ENCODE data around the gene FAM241A.
"Not testable (repeated sequence)": the region's sequence is repeated elsewhere in the genome, so short reads cannot be mapped to it uniquely, and the experiment has no call there.

The FAM241A gene

DNA sequence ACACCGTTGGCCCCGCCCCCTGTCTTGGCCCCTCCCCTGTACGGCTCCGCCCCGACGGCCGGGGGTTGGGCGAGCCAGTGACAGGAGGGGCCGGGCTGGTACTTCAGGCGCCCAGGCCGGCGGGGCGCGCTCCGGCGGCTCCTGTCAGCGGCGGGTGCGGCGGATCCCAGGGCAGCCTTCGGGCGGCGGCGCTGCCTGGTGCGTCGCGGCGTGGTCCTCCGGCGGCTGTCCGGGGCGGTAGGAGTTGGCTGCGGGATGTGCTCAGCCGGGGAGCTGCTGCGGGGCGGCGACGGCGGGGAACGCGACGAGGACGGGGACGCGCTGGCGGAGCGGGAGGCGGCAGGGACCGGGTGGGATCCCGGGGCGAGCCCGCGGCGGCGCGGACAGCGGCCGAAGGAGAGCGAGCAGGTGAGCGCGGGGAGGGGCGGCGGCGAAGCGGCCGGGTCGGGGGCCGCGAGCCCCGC, at the start of gene FAM241A:
TSS of gene FAM241A (plus strand) at position 129 of the 464 bp plus-strand sequence. CDS start at position 256, 127 bp downstream.
- DNase-seq: peak; percentile 78 to 82

- DNase-seq: no peak
These were observed 46.3 kb upstream of the FAM241A start for GRCh38 chr4:112098841-112099530.

DNA sequence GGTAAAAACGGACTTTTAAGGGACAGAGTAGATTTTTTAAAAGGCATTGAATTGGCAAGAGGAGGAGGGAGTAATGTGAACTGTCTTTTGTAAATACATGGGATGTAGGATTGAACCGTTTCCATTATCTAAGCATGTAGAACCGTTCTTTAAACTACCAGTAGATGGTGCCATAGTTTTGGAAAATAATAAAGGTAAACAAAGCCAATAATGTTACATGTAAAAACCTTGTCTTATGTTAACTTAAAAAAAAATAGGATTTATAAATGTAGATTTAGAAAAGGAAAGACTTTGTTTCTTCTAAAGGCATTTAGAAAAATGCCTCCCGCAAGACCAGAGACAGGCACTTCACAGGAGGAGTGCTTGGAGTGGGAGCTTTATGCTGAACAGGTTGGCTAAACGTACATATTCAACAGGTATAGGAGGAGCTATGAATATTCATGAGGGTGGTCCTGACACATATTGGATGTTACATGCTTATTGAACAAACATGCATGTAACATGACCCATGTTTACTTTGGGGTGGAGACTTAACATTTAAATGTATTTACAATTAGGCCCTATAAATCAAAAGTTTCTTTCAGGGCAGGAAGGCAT, 45.5 kb upstream of the FAM241A start:
- peak; percentile 73 to 74 for DNase-seq

GRCh38 chr4:112102875-112103370, 42.3 kb upstream of the FAM241A start:
- no peak for DNase-seq

DNA sequence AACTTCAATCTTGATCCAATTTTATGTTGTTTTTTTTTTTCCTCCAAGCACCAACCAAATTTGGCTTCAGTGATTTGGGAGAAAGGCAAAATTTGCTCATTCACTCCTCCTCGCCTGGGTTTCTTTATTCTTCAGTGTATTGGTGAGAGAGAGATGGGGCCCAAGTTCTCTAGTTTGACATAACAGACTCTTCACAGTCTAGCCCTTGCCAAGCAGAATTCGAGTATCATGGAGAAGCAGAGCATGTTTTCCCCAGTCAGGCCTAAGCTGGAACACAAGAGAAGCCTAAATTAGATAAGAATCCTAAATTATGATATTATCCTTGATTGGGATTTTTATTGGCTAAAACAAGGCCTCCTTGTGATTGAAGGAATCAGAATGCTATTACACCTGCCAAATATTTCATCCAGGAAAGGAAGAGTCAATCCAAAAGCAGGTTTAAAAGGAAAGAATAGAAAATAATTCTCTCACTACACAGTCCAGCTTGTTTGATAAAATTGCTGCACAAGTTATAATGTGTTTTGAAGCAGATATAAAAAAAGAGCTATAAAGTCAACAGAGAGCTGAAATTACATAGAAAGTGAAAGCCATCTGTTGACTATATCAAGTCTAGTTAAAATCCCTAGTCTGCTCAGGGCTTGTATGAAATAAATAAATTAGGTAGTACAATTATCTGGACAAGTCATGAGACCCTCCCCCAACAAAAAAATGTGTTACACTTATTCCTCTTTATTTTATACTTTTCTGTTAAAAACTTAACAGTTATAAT, 39.9 kb upstream of the FAM241A start:
- DNase-seq: no peak

DNA sequence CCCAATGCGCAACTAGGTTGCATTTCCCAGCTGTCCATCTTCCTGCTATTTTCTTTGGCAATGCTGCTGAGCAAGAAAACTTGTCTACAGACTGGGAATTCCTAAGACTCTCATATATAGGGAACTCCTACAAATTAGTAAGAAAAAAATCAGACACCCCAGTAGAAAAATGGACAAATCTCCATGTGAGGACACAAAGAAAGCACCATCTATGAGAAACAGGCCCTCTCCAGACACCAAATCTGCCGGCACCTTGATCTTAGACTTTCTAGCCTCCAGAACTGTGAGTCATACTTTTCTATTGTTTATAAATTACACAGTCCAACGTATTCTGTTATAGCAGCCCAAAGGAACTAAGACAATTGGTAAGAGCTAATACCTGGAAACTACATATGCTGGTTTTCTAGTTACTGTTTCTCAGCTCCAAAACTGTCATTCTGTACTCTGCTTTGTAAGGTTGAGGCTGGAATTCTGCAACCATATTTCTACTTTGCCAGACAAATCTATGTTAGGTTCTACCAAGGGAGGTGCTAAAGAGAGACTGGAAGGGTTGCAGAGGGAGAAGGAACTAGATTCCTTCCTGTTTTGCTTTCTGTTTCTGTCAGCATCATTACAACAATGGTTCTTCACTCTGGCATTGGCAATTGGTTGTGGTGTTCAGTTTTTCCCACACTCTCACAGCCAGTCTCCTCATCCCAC, 35.7 kb upstream of the FAM241A start:
- no peak for DNase-seq

DNA sequence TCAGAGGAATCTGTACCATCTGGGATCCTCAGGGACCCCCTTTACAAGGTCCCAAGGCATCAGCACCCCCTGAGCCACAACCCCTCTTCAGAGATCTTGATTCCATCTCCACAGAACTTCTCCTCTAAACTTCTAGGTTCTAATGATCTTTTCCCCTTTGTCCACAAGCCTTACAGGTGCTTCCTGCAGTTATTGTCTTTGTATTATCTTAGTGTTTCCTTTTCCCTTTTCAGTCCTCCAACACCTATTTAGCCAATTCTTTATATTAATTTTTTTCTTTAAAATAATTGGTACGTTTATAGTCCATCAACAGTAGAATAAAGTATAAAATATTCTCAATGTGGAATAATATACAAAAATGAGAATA, 35.2 kb upstream of the FAM241A start:
- DNase-seq: no peak

DNA sequence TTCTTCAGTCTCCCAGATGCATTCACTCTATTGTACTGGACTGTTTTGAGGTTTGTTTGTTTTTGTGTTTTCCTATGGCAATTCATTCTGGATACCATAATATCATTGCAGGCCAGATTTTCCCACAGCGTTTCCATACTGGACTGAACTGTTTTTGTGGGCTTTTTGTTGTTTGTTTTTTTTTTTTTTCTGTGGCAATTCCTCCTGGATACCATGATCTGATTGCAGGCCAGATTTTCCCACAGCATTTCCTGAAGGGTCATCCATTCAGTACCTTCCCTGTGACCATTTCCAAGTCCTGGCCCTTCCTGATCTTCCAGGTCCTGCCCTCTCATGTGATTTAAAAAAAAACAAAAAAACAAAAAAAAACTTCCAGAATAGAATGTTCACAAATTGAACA, 33.9 kb upstream of the FAM241A start:
- DNase-seq: no peak

- not testable (repeated sequence) for DNase-seq
These were observed 33.2 kb upstream of the FAM241A start for GRCh38 chr4:112112095-112112494.

GRCh38 chr4:112112590-112113170, 32.6 kb upstream of the FAM241A start:
- DNase-seq: no peak

- no peak for DNase-seq
These were observed 31.4 kb upstream of the FAM241A start for GRCh38 chr4:112113864-112114263.

DNA sequence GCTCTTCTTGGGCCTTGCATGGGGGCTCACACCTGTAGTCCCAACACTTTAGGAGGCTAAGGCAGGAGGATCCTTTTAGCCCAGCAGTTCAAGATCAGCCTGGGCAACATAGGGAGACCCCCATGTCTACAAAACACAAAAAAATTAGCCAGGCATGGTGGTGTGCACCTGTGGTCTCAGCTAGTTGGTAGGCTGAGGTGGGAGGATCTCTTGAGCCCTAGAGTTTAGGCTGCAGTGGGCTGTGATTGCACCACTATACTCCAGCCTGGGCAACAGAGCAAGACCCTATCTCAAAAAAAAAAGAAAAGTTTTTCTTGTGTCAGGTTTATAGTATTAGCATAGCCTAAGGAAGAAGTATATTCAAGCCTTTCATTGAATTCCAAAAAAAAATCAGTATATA, 30.8 kb upstream of the FAM241A start:
- no peak for DNase-seq

GRCh38 chr4:112118742-112119352, 26.4 kb upstream of the FAM241A start:
- DNase-seq: no peak

- DNase-seq: no peak
These were observed 25.9 kb upstream of the FAM241A start for GRCh38 chr4:112119353-112119783.

- no peak for DNase-seq
These were observed 25.2 kb upstream of the FAM241A start for GRCh38 chr4:112120021-112120420.

DNA sequence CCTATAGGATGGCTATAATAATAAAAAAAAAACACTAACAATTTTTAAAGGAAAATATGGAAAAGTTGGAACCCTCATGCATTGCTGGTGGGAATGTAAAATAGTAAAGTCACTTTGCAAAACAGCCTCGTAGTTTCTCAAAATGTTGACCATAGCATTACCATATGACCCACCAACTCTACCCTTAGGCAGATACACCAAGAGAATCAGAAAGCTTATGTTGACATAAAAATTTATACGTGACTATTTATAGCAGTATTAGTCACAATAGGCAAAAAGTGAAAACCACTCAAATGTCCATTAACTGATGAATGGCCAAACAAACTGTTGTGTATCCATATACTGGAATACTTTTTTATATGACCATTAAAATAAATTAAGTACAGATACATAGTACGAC, 19.8 kb upstream of the FAM241A start:
- no peak for DNase-seq

DNA sequence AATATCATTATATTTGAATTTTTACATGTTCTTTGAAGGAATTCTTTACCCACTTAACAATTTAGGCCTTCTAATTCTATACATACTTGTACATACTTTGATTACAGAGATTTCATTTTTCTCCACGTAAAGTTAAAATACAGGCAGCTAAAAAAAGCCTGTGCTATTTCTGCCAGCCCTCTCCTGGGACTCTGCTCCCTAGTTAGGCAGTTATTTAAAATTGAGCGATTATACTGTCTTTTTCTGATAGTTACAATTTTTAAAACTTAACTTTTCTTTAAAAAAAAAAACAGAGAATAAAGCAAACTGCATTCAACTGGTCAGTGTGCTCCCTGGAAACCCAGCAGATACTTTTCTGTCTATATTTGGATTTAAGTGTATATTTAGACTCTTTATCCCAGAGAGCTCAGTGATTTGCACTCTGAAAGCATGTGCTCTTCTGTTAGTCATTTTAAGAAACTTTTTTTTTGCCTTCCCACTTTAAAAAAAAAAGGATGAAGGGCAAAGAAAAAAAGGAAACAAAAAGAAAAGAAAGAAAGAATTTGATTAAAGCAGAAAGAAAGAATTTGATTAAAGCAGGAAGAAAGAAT, 18.1 kb upstream of the FAM241A start:
- no peak for DNase-seq

DNA sequence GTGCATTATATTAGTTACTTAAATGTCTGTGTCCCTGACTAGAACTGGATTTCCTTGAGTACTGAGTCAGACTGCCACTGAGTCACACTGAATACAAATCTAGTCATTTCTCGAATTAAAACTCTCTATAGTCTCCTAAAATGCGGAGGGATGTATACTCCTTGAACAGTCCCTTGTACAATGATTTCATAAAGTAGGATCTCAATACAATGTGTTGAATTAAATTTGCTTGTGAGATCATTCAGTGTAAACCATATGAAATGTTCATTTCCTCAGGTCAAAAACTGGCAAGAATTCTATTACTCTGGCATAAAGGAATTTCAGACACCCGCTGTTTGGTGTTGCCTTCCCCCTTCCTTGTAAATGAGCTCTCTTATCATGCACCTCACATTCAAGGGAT, 17.5 kb upstream of the FAM241A start:
- DNase-seq: no peak

DNA sequence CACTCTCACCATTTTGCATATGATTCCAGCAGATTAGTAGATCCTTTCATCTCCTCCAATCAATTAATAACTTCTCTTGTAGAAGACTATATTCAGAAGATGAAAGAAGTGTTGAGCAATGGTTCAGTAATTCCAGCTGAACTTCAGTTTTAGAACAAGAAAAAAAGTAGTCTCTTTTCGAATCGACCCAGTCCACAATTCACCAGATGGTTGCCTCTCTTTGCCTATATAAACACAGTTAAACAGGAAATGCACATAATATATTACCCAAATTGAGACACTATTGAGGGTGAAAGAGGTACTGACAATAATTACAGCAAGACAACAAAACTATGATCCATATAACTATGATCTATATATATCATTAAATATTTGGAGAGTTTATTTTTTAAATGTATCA, 16.8 kb upstream of the FAM241A start:
- DNase-seq: no peak

- DNase-seq: no peak
These were observed 14.3 kb upstream of the FAM241A start for GRCh38 chr4:112130906-112131305.

DNA sequence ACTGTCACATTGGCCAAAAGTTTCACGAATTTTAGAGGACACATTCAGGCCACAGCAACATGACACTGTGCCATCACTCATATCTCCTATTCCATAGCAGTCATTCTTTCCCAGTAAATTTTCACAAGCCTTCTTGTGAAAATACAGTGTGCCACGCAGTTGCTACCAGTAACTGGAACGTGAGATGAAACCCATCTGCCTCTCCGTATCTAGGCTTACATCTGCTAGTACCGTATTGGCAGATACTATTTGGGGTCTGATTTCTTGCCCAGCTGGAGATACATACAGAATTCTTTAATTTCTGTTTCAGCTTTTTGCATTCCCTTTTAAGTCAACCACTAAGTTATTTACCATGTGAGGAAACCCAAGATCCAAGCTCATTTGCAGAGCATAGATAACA, 8.7 kb upstream of the FAM241A start:
- DNase-seq: no peak

DNA sequence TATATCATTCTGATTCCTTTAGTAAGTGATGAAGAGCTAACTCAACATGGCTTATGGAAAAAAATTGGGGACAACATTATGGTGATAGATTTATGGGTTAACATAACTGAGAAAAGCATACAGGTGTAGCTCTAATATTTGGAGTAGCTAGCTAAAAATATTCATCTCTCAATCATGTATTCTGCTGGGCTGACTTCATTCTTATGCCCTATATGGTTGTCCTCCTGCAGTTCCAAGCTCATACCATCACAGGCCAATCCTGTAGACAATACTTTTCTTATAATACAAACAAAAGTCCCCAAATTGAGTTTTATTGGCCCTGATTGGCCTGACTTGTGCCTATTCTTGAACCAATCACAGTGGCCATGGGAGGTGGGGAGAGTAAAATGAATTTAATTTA, 6.7 kb upstream of the FAM241A start:
- no peak for DNase-seq

Measured in Kasumi-1 (cell line).